ENCODE data around the gene NEO1. TPM values are rescaled to one million over a fixed set of nuclear protein-coding genes. Genes with fewer than 3 reads are reported as not detected.

Gene NEO1

DNA sequence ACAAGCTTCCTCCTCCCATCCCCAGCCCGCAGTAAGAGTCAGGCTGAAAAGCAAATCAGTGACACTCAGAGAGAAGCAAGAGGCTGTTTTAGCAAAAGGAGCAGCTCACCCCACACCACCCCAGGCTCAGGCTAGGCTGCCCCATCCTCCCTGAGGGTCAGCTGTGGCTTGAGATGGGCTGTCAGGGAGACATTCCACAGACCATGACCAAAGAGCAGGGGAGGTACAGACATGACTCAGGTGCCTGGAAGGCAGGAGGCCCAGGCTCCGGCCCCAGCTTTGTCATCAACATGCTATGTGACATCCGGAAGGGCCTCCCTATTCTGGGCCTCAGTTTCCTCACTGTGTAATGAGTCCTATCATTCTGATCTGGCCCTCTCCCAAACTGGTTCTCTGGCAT lies 291.8 kb downstream of the NEO1 start:
- no peak overlapping the region for H3K4me2 ChIP-seq (ENCODE audit: low read length)
- H3K36me3 ChIP-seq (ENCODE audit: insufficient read depth, low read length): no peaks in the 10 kb centered on the region
- H3K27me3 ChIP-seq (ENCODE audit: control insufficient read depth, insufficient read depth, low read length): peaks cover 3% of the 10 kb centered on the region

DNA sequence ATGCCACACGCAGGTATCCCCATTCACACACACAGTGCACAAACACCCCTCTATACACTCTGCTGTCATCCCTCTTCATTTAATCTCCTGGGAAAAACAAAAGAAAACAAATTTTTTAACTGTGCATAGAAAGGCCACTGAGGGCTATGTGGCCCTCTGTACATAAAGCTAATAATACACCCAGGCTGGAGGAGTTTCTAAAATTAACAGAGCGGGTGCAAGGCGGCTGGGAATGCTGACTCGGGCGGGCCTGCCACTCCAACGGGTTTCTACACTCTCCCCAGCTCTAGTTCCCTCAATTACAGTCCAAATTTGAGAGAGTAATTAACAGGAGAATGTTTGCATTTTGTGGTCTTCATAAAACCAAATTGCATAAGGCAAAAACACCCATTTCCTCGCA lies 293.4 kb downstream of the NEO1 start:
- Histone ChIP-seq H3K4me1 (ENCODE audit: control insufficient read depth, insufficient read depth, low read length) (no peaks in the 10 kb centered on the region), H3K4me2 (ENCODE audit: low read length) (no peak overlapping the region), H3K4me3 (ENCODE audit: low read length) (no peak overlapping the region), H3K27me3 (ENCODE audit: control insufficient read depth, insufficient read depth, low read length) (peaks cover 9% of the 10 kb centered on the region), H3K36me3 (ENCODE audit: insufficient read depth, low read length) (no peaks in the 10 kb centered on the region), H3K9me3 (replicated peaks; ENCODE audit: low read length) (no peaks in the 10 kb centered on the region), H3K9ac (ENCODE audit: low read depth, low read length) (no peak overlapping the region)

More for the DNA sequence above, 291.8 kb downstream of the NEO1 start:
- Histone ChIP-seq H3K4me3 (ENCODE audit: low read length) (no peak overlapping the region), H3K9ac (ENCODE audit: low read depth, low read length) (no peak overlapping the region), H3K4me1 (ENCODE audit: control insufficient read depth, insufficient read depth, low read length) (no peaks in the 10 kb centered on the region), H3K9me3 (replicated peaks; ENCODE audit: low read length) (no peaks in the 10 kb centered on the region)

DNA sequence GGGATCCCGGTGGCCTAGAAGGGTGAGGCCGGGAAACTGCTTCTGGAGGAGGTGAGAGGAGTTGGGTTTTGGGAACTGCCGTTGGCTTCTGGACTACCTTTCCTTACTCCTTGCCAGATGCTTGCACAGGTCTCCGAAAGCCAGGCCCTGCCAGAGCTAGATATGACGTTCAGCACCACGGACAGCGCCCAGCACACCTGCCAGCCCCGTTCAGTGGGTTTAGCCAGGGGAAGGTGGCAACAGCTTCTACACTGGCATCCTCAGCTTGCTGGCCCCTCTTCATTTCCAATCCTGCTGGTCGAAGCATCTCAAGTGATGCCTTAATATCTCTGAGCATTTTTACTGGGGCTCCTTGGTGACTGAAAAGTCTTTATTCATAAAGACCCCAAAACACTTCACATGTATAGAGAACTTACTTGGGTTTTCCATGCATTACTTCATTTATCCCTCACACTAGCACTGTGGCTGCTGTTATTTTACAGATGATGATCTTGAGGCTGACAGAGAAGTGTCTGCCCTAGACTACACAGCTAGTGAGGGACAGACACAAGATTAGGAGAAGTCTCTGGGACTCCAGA lies 294.6 kb downstream of the NEO1 start:
- H3K4me3 ChIP-seq (ENCODE audit: low read length): no peak overlapping the region
- no peaks in the 10 kb centered on the region for H3K9me3 ChIP-seq (replicated peaks; ENCODE audit: low read length)
- H3K4me2 ChIP-seq (ENCODE audit: low read length): no peak overlapping the region
- no peaks in the 10 kb centered on the region for H3K36me3 ChIP-seq (ENCODE audit: insufficient read depth, low read length)
- H3K9ac ChIP-seq (ENCODE audit: low read depth, low read length): no peak overlapping the region
- H3K27me3 ChIP-seq (ENCODE audit: control insufficient read depth, insufficient read depth, low read length): peaks cover 9% of the 10 kb centered on the region
- no peaks in the 10 kb centered on the region for H3K4me1 ChIP-seq (ENCODE audit: control insufficient read depth, insufficient read depth, low read length)

- H3K9me3 ChIP-seq (replicated peaks; ENCODE audit: low read length): no peaks in the 10 kb centered on the region
- H3K4me3 ChIP-seq (ENCODE audit: low read length): no peak overlapping the region
- no peak overlapping the region for H3K9ac ChIP-seq (ENCODE audit: low read depth, low read length)
- no peaks in the 10 kb centered on the region for H3K36me3 ChIP-seq (ENCODE audit: insufficient read depth, low read length)
- no peak overlapping the region for H3K4me2 ChIP-seq (ENCODE audit: low read length)
- H3K4me1 ChIP-seq (ENCODE audit: control insufficient read depth, insufficient read depth, low read length): no peaks in the 10 kb centered on the region
- H3K27me3 ChIP-seq (ENCODE audit: control insufficient read depth, insufficient read depth, low read length): peaks cover 14% of the 10 kb centered on the region
Observed at GRCh38 chr15:73349191-73349590, 296.9 kb downstream of the NEO1 start.

GRCh38 chr15:73352082-73352481 lies 299.8 kb downstream of the NEO1 start:
- no peaks in the 10 kb centered on the region for H3K36me3 ChIP-seq (ENCODE audit: insufficient read depth, low read length)
- no peak overlapping the region for H3K4me2 ChIP-seq (ENCODE audit: low read length)
- H3K9me3 ChIP-seq (replicated peaks; ENCODE audit: low read length): no peaks in the 10 kb centered on the region
- H3K9ac ChIP-seq (ENCODE audit: low read depth, low read length): no peak overlapping the region
- no peak overlapping the region for H3K4me3 ChIP-seq (ENCODE audit: low read length)
- peaks cover 21% of the 10 kb centered on the region for H3K27me3 ChIP-seq (ENCODE audit: control insufficient read depth, insufficient read depth, low read length)
- H3K4me1 ChIP-seq (ENCODE audit: control insufficient read depth, insufficient read depth, low read length): no peaks in the 10 kb centered on the region

DNA sequence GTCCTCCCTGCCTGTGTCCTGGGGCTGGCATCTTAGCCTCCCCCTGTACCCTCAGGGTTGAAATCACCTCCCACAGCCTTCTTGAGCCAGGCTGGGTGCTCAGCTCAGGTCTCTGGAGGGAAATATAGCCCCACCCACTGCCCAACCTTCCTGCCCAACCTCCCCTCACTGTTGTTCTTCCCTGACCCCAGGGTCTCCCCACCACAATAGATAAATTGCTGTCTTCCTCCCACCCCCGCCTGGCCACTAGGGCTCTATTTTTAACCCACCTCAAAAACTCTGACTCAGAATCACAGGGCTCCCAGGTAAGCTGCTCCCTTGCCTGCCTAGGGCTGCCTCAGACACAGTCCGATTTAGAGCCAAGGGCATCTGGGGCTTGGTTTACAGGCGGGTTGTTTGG lies 301.5 kb downstream of the NEO1 start:
- H3K4me1 ChIP-seq (ENCODE audit: control insufficient read depth, insufficient read depth, low read length): no peaks in the 10 kb centered on the region

DNA sequence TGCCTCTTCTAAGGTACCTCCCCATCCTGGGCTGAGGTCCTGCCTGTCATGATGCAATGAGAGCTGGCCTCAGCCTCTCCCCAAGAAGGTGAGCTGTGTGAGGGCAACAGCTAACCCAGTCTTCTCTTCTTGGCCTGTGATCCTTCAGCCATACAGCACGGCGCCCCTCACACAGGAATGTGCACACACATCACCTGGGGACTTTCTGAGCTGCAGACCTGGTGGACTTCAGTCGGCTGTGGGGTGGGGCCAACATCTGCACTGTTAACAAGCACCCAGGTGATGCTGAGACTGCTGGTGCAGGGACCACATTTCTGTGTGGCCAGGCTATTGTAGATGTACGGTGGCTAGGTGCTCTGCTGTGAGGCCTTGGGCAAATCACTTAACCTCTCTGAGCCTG lies 302.0 kb downstream of the NEO1 start:
- Histone ChIP-seq H3K4me1 (ENCODE audit: control insufficient read depth, insufficient read depth, low read length) (no peaks in the 10 kb centered on the region), H3K4me3 (ENCODE audit: low read length) (no peak overlapping the region), H3K27me3 (ENCODE audit: control insufficient read depth, insufficient read depth, low read length) (peaks cover 40% of the 10 kb centered on the region), H3K4me2 (ENCODE audit: low read length) (no peak overlapping the region), H3K36me3 (ENCODE audit: insufficient read depth, low read length) (no peaks in the 10 kb centered on the region), H3K9me3 (replicated peaks; ENCODE audit: low read length) (no peaks in the 10 kb centered on the region), H3K9ac (ENCODE audit: low read depth, low read length) (no peak overlapping the region)

More for the DNA sequence above, 301.5 kb downstream of the NEO1 start:
- H3K9me3 ChIP-seq (replicated peaks; ENCODE audit: low read length): no peaks in the 10 kb centered on the region
- H3K4me2 ChIP-seq (ENCODE audit: low read length): no peak overlapping the region
- H3K4me3 ChIP-seq (ENCODE audit: low read length): no peak overlapping the region
- peaks cover 35% of the 10 kb centered on the region for H3K27me3 ChIP-seq (ENCODE audit: control insufficient read depth, insufficient read depth, low read length)
- H3K9ac ChIP-seq (ENCODE audit: low read depth, low read length): no peak overlapping the region
- no peaks in the 10 kb centered on the region for H3K36me3 ChIP-seq (ENCODE audit: insufficient read depth, low read length)

Small RNA genes lying within 50 kb of the gene (small RNA-seq; reads per million reads assigned to genes)
- gene FKBP1AP2: not detected

Data from skeletal muscle satellite cell (primary cell).